MCF 10A (cell line): ENCODE data around the gene ST3GAL3. TPM values are rescaled to one million over a fixed set of nuclear protein-coding genes. Genes with fewer than 3 reads are reported as not detected.

Experiments
- BruUV-seq: library from RNA; stranded (reverse); fragments of 400-500 nt; replicated peaks from 2 replicates; lab custom pipeline; 2021; lab: Mats Ljungman, UMichigan
- CTCF ChIA-PET: fragments of 300-600 bp; sonication (Branson Sonifier 250); formaldehyde crosslinking; extraction: SDS; loops from one replicate; lab custom pipeline; 2021; ENCODE audit warnings: antibody characterized with exemption, inconsistent platforms; lab: Yijun Ruan, JAX
- POLR2A ChIA-PET: fragments of 300-600, 350-650 bp; sonication (Branson Sonifier 250); formaldehyde crosslinking; extraction: SDS; loops from one replicate; lab custom pipeline; 2020; ENCODE audit warnings: antibody characterized with exemption, inconsistent platforms; lab: Yijun Ruan, JAX
- DNase-seq: peaks from one replicate; pipeline ENCODE4 v3.0.0-alpha.2; 2018; ENCODE audit not compliant: unreplicated experiment
- H3K27ac Mint-ChIP-seq: one replicate; pipeline ENCODE4 v1.8.0; 2022; ENCODE audit warnings: mild to moderate bottlenecking, low read depth, mixed read lengths; ENCODE audit not compliant: unreplicated experiment
- H3K27me3 Mint-ChIP-seq: one replicate; pipeline ENCODE4 v1.8.0; 2022; ENCODE audit warnings: mixed read lengths; ENCODE audit not compliant: insufficient read depth, unreplicated experiment
- H3K36me3 Mint-ChIP-seq: one replicate; pipeline ENCODE4 v1.8.0; 2022; ENCODE audit warnings: mild to moderate bottlenecking, moderate library complexity, mixed read lengths; ENCODE audit not compliant: insufficient read depth, unreplicated experiment
- H3K4me1 Mint-ChIP-seq: one replicate; pipeline ENCODE4 v1.8.0; 2022; ENCODE audit warnings: mixed read lengths; ENCODE audit not compliant: insufficient read depth, unreplicated experiment
- H3K4me3 Mint-ChIP-seq: one replicate; pipeline ENCODE4 v1.8.0; 2022; ENCODE audit warnings: mild to moderate bottlenecking, moderate library complexity, mixed read lengths; ENCODE audit not compliant: unreplicated experiment
- H3K9me3 Mint-ChIP-seq: one replicate; pipeline ENCODE4 v1.8.0; 2022; ENCODE audit warnings: mixed read lengths; ENCODE audit not compliant: unreplicated experiment
- CTCF ChIP-seq: fragments of 200-600 bp; IDR thresholded peaks from one replicate; pipeline ENCODE4 v1.8.0; 2022; ENCODE audit warnings: antibody characterized with exemption, mild to moderate bottlenecking; ENCODE audit not compliant: unreplicated experiment
- intact Hi-C: fragments of 100-400 bp; cut with micrococcal nuclease; formaldehyde crosslinking; loops from 2 replicates; pipeline ENCODE4 v1.14.1; 2022
- total RNA-seq: library from RNA; stranded (reverse); gene quantifications from 2 replicates; pipeline ENCODE4 v1.2.3, GENCODE V29; 2022

Gene ST3GAL3
- total RNA-seq, 1 experiment from 2014 or later: 24.2 TPM

- no TSS peak for BruUV-seq
These were observed 23.8 kb upstream of the ST3GAL3 start for GRCh38 chr1:43683560-43683959.

GRCh38 chr1:43686801-43687200 lies 20.5 kb upstream of the ST3GAL3 start:
- Mint-ChIP-seq H3K27ac (no peak overlapping the region), H3K9me3 (no peaks in the 10 kb centered on the region), H3K27me3 (no peaks in the 10 kb centered on the region), H3K4me1 (no peaks in the 10 kb centered on the region), H3K4me3 (no peak overlapping the region), H3K36me3 (peaks cover 46% of the 10 kb centered on the region)
- intact Hi-C loops: no loop called here
- no peak for TF ChIP-seq CTCF
- no TSS peak for BruUV-seq
- ChIA-PET POLR2A (no interaction called here), CTCF (no interaction called here)
- DNase-seq: no peak

More at GRCh38 chr1:43683560-43683959, 23.8 kb upstream of the ST3GAL3 start:
- intact Hi-C loops: no loop called here
- no peak overlapping the region for H3K4me3 Mint-ChIP-seq
- H3K9me3 Mint-ChIP-seq: no peaks in the 10 kb centered on the region
- H3K4me1 Mint-ChIP-seq: no peaks in the 10 kb centered on the region
- POLR2A ChIA-PET: interaction anchor here (1.1 to 1.3 kb wide), 2 partner anchors 15 to 34 kb away, joined by 3 read pairs; partner anchors contain the start of gene KDM4A
- DNase-seq: no peak
- H3K36me3 Mint-ChIP-seq: peaks cover 77% of the 10 kb centered on the region
- peak overlapping the region; percentile 16 for H3K27ac Mint-ChIP-seq
- CTCF ChIA-PET: no interaction called here
- no peak for TF ChIP-seq CTCF
- H3K27me3 Mint-ChIP-seq: no peaks in the 10 kb centered on the region

- H3K36me3 Mint-ChIP-seq: peaks cover 39% of the 10 kb centered on the region
- intact Hi-C loops: no loop called here
- ChIA-PET CTCF (interaction anchor here (0.8 to 0.9 kb wide), 2 partner anchors 34 to 158 kb away, joined by 3 to 4 read pairs; no protein-coding TSS in a partner anchor), POLR2A (interaction anchor here (1.3 kb wide), 1 partner anchor 37 kb away, joined by 6 read pairs; the partner anchor contains the start of gene KDM4A)
- no peaks in the 10 kb centered on the region for H3K27me3 Mint-ChIP-seq
- no peak overlapping the region for H3K4me3 Mint-ChIP-seq
- no peak overlapping the region for H3K27ac Mint-ChIP-seq
- no peak for DNase-seq
- no peaks in the 10 kb centered on the region for H3K4me1 Mint-ChIP-seq
- no peaks in the 10 kb centered on the region for H3K9me3 Mint-ChIP-seq
- no peak for TF ChIP-seq CTCF
- no TSS peak for BruUV-seq
These were observed 19.8 kb upstream of the ST3GAL3 start for GRCh38 chr1:43687301-43688108.

GRCh38 chr1:43688109-43688387 lies 19.3 kb upstream of the ST3GAL3 start:
- H3K4me1 Mint-ChIP-seq: no peaks in the 10 kb centered on the region
- no TSS peak for BruUV-seq
- H3K36me3 Mint-ChIP-seq: peaks cover 37% of the 10 kb centered on the region
- no peak for DNase-seq
- ChIA-PET POLR2A (interaction anchor here (1.3 kb wide), 1 partner anchor 38 kb away, joined by 6 read pairs; the partner anchor contains the start of gene KDM4A), CTCF (interaction anchor here (0.8 to 0.9 kb wide), 2 partner anchors 35 to 158 kb away, joined by 3 to 4 read pairs; no protein-coding TSS in a partner anchor)
- no peaks in the 10 kb centered on the region for H3K9me3 Mint-ChIP-seq
- H3K27me3 Mint-ChIP-seq: no peaks in the 10 kb centered on the region
- intact Hi-C loops: no loop called here
- H3K4me3 Mint-ChIP-seq: no peak overlapping the region
- TF ChIP-seq CTCF: no peak
- H3K27ac Mint-ChIP-seq: no peak overlapping the region
